ENCODE measurements around the gene CDK19. TPM values are rescaled to one million over a fixed set of nuclear protein-coding genes. Genes with fewer than 3 reads are reported as not detected.

The CDK19 gene
- total and polyA plus RNA-seq, 2 of the 4 experiments (the other 2 are of a cell fraction) = 6.0 to 6.8 TPM

DNA sequence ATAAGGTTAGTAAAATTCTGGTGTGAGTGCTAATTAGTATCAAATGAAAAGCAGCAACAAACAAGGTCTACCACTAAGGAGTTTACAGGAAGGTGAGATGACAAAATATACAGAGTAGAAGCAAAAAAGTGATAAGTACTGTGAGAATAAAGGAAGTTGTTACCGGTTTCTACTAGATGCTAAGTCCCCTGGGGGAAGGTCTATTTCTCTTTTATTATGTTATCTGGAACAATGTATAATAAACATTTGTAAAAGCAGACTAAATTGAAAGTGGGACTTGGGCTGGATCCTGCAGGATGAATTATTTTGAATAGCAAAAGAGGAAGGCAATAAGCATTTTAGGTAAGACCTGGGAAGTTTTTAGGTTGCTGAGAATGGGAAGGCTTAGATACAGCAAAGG, 180.2 kb downstream of the CDK19 start:
- no TSS peak for BruUV-seq (replicated peaks)
- DNase-seq = no peak
- Histone ChIP-seq H3K9ac (ENCODE audit: low read depth, low read length) (no peak overlapping the region), H3K18ac (ENCODE audit: low read depth, low read length) (no peak overlapping the region), H3K14ac (replicated peaks; ENCODE audit: low read depth, low read length) (no peak overlapping the region), H2BK15ac (ENCODE audit: low read depth, low read length) (no peak overlapping the region), H3K36me3 (ENCODE audit: control insufficient read depth, insufficient read depth, low read length) (no peaks in the 10 kb centered on the region), H2BK120ac (ENCODE audit: low read depth, low read length) (no peak overlapping the region), H3K4me2 (ENCODE audit: low read depth, low read length) (no peak overlapping the region), H4K91ac (ENCODE audit: insufficient read depth, low read depth, low read length) (no peak overlapping the region), H3K4me1 (ENCODE audit: control insufficient read depth, insufficient read depth, low read length) (no peaks in the 10 kb centered on the region), H2AK9ac (replicated peaks; ENCODE audit: low read depth, low read length, poor library complexity) (no peak overlapping the region), H3K4ac (ENCODE audit: low read depth, low read length) (no peak overlapping the region), H2BK20ac (ENCODE audit: low read depth, low read length) (no peak overlapping the region), H4K5ac (ENCODE audit: low read depth, low read length) (no peak overlapping the region), H3K9me3 (ENCODE audit: control insufficient read depth, insufficient read depth, low read length) (no peaks in the 10 kb centered on the region), H2AFZ (replicated peaks; ENCODE audit: low read length, poor library complexity) (no peak overlapping the region), H3K23ac (ENCODE audit: low read depth, low read length) (no peak overlapping the region), H3K27me3 (ENCODE audit: control insufficient read depth, insufficient read depth, low read length) (no peaks in the 10 kb centered on the region), H4K8ac (ENCODE audit: low read depth in 2 of 2, low read length in 2 of 2) (no peak overlapping the region), H3K27ac (ENCODE audit: insufficient read depth, low read length) (no peak overlapping the region), H4K20me1 (ENCODE audit: insufficient read depth, low read length) (no peaks in the 10 kb centered on the region), H2AK5ac (ENCODE audit: low read depth, low read length) (no peak overlapping the region), H3K79me1 (ENCODE audit: low read depth in 1 of 2, low read length in 2 of 2) (no peaks in the 10 kb centered on the region; a peak in 1 of 4 replicates), H3K9me1 (ENCODE audit: insufficient read depth, low read length) (peaks cover 2% of the 10 kb centered on the region; the same call in 1 of the 2 replicates), H3K4me3 (ENCODE audit: insufficient read depth, low read depth, low read length) (no peak overlapping the region), H3K56ac (ENCODE audit: extremely low read depth, insufficient read depth, low read length) (no peak overlapping the region), H2BK5ac (ENCODE audit: low read depth, low read length, poor library complexity, severe bottlenecking) (no peak overlapping the region)
- TF ChIP-seq MAFK (IDR thresholded peaks at IDR 0.05; ENCODE audit: low read depth, low read length) = no peak
- no peak for TF ChIP-seq FOS (IDR thresholded peaks at IDR 0.05; ENCODE audit: low read depth, low read length)
- TF ChIP-seq CHD1 (IDR thresholded peaks at IDR 0.05; ENCODE audit: low read depth, low read length) = no peak
- TF ChIP-seq, protein P1, sequence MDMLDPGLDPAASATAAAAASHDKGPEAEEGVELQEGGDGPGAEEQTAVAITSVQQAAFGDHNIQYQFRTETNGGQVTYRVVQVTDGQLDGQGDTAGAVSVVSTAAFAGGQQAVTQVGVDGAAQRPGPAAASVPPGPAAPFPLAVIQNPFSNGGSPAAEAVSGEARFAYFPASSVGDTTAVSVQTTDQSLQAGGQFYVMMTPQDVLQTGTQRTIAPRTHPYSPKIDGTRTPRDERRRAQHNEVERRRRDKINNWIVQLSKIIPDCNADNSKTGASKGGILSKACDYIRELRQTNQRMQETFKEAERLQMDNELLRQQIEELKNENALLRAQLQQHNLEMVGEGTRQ (IDR thresholded peaks at IDR 0.05; ENCODE audit: low read depth, low read length) = no peak
- TF ChIP-seq, protein P2, sequence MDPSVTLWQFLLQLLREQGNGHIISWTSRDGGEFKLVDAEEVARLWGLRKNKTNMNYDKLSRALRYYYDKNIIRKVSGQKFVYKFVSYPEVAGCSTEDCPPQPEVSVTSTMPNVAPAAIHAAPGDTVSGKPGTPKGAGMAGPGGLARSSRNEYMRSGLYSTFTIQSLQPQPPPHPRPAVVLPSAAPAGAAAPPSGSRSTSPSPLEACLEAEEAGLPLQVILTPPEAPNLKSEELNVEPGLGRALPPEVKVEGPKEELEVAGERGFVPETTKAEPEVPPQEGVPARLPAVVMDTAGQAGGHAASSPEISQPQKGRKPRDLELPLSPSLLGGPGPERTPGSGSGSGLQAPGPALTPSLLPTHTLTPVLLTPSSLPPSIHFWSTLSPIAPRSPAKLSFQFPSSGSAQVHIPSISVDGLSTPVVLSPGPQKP (IDR thresholded peaks at IDR 0.05; ENCODE audit: borderline replicate concordance, low read depth, low read length) = no peak
- TF ChIP-seq, protein P3, sequence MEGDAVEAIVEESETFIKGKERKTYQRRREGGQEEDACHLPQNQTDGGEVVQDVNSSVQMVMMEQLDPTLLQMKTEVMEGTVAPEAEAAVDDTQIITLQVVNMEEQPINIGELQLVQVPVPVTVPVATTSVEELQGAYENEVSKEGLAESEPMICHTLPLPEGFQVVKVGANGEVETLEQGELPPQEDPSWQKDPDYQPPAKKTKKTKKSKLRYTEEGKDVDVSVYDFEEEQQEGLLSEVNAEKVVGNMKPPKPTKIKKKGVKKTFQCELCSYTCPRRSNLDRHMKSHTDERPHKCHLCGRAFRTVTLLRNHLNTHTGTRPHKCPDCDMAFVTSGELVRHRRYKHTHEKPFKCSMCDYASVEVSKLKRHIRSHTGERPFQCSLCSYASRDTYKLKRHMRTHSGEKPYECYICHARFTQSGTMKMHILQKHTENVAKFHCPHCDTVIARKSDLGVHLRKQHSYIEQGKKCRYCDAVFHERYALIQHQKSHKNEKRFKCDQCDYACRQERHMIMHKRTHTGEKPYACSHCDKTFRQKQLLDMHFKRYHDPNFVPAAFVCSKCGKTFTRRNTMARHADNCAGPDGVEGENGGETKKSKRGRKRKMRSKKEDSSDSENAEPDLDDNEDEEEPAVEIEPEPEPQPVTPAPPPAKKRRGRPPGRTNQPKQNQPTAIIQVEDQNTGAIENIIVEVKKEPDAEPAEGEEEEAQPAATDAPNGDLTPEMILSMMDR (conservative IDR thresholded peaks at IDR 0.05; ENCODE audit: low read depth, low read length) = no peak
- no peak for TF ChIP-seq MAZ (IDR thresholded peaks at IDR 0.05; ENCODE audit: borderline replicate concordance, low read depth, low read length)
- no peak for TF ChIP-seq NFE2L2 (IDR thresholded peaks at IDR 0.05; ENCODE audit: low read depth, low read length)
- TF ChIP-seq SMC3 (IDR thresholded peaks at IDR 0.05; ENCODE audit: low read depth, low read length) = no peak
- TF ChIP-seq MXI1 (IDR thresholded peaks at IDR 0.05; ENCODE audit: borderline replicate concordance, low read depth, low read length) = no peak
- no peak for TF ChIP-seq BHLHE40 (IDR thresholded peaks at IDR 0.05; ENCODE audit: low read depth, low read length)
- TF ChIP-seq CEBPB (IDR thresholded peaks at IDR 0.05; ENCODE audit: low read depth, low read length) = no peak
- TF ChIP-seq RCOR1 (IDR thresholded peaks at IDR 0.05; ENCODE audit: insufficient replicate concordance, low read length) = no peak
- TF ChIP-seq POLR2A (IDR thresholded peaks at IDR 0.05; ENCODE audit: low read depth, low read length) = no peak
- no peak for TF ChIP-seq RAD21 (IDR thresholded peaks at IDR 0.05; ENCODE audit: low read length)
- TF ChIP-seq RFX5 (IDR thresholded peaks at IDR 0.05; ENCODE audit: low read depth, low read length) = no peak
- ChIA-PET CTCF (no interaction called here), POLR2A (ENCODE audit: unreplicated experiment) (no interaction called here)
- WGBS, 2 experiments (ENCODE audit: extremely low coverage in 2 of 2, insufficient read length in 1 of 2) = no CpG with 5 or more reads among the region's 1 CpG
- intact Hi-C loops (cut with micrococcal nuclease) (no loop called here), dilution Hi-C loops (cut with HindIII; ENCODE audit: low sequenced_read_pairs, unreplicated experiment) (no loop called here), in situ Hi-C loops (cut with MboI; ENCODE audit: low sequenced_read_pairs) (no loop called here)
- no peak for ATAC-seq (ENCODE audit: low read depth)

Data from IMR-90 (cell line).